Stimulated activated CD8-positive, alpha-beta memory T cell treated with anti-CD3 and anti-CD28 coated beads, Interleukin-4, amount 100 ng/mL, for 4 hours (primary cell): ENCODE results near the gene CAVIN3.
A peak's percentile ranks its signal among the peaks of the same experiment; 100 is the strongest.

ENCODE experiments used
- DNase-seq, 2 donors: peaks; one replicate each; pipeline ENCODE4 v3.0.0-alpha.2; 2020; ENCODE audit warnings: low read depth in 2 of 2, low spot score in 1 of 2

Gene CAVIN3

GRCh38 chr11:6320411-6321155, at the start of gene CAVIN3:
CAVIN3 (minus strand) TSS chr11:6320501; CDS start chr11:6320476, 25 bp downstream.
- no peak for DNase-seq

- no peak for DNase-seq
These were observed 45.4 kb upstream of the CAVIN3 start for GRCh38 chr11:6365659-6366058.

GRCh38 chr11:6362873-6363678, 42.8 kb upstream of the CAVIN3 start:
- peak; percentile 18 to 41 for DNase-seq

- no peak for DNase-seq
These were observed 42.0 kb upstream of the CAVIN3 start for GRCh38 chr11:6362185-6362872.

- no peak for DNase-seq
These were observed 39.9 kb upstream of the CAVIN3 start for GRCh38 chr11:6360183-6360582.

- no peak for DNase-seq
These were observed 36.9 kb upstream of the CAVIN3 start for GRCh38 chr11:6357222-6357621.

GRCh38 chr11:6356503-6357055, 36.3 kb upstream of the CAVIN3 start:
- DNase-seq, result no peak

- DNase-seq, result no peak
These were observed 34.6 kb upstream of the CAVIN3 start for GRCh38 chr11:6354651-6355485.

GRCh38 chr11:6353367-6353987, 33.2 kb upstream of the CAVIN3 start:
- DNase-seq, result peak; percentile 7 to 23

- no peak for DNase-seq
These were observed 31.6 kb upstream of the CAVIN3 start for GRCh38 chr11:6351782-6352382.

- DNase-seq, result no peak
These were observed 30.2 kb upstream of the CAVIN3 start for GRCh38 chr11:6350486-6350885.

- DNase-seq, result no peak
These were observed 29.7 kb upstream of the CAVIN3 start for GRCh38 chr11:6350043-6350442.

- no peak for DNase-seq
These were observed 25.1 kb upstream of the CAVIN3 start for GRCh38 chr11:6345366-6345765.

GRCh38 chr11:6336293-6336692, 16.0 kb upstream of the CAVIN3 start:
- DNase-seq, result no peak

- DNase-seq, result no peak
These were observed 14.5 kb upstream of the CAVIN3 start for GRCh38 chr11:6334806-6335205.

GRCh38 chr11:6333095-6333494, 12.8 kb upstream of the CAVIN3 start:
- DNase-seq, result no peak

- DNase-seq, result no peak
These were observed 11.8 kb upstream of the CAVIN3 start for GRCh38 chr11:6332066-6332465.

GRCh38 chr11:6328321-6328720, 8.0 kb upstream of the CAVIN3 start:
- no peak for DNase-seq

GRCh38 chr11:6327806-6328205, 7.5 kb upstream of the CAVIN3 start:
- DNase-seq, result no peak

GRCh38 chr11:6326985-6327384, 6.7 kb upstream of the CAVIN3 start:
- no peak for DNase-seq
